ENCODE measurements around the gene BPGM.

Gene BPGM

GRCh38 chr7:134616611-134617010 lies 30.0 kb upstream of the BPGM start:
- Histone ChIP-seq H4K8ac (ENCODE audit: low read depth, low read length) (no peak overlapping the region), H2BK5ac (ENCODE audit: low read length) (no peak overlapping the region), H2AK5ac (ENCODE audit: low read depth, low read length) (no peak overlapping the region), H2BK12ac (ENCODE audit: low read length) (no peak overlapping the region), H4K91ac (ENCODE audit: low read depth, low read length, poor library complexity) (no peak overlapping the region), H3K9me3 (replicated peaks in 1 of 2; ENCODE audit: control insufficient read depth in 2 of 2, insufficient read depth in 1 of 2, low read depth in 1 of 2, low read length in 2 of 2) (no peaks in the 10 kb centered on the region), H3K9ac (ENCODE audit: low read depth, low read length, poor library complexity) (no peak overlapping the region), H3K27ac (replicated peaks; ENCODE audit: low read length) (no peak overlapping the region), H2BK15ac (ENCODE audit: low read length) (no peak overlapping the region), H3K4me1 (ENCODE audit: control insufficient read depth in 2 of 2, insufficient read depth in 1 of 2, low read depth in 1 of 2, low read length in 2 of 2) (no peaks in the 10 kb centered on the region), H3K4me3 (ENCODE audit: low read length in 2 of 2) (no peak overlapping the region), H3K18ac (ENCODE audit: low read length) (no peak overlapping the region), H2AFZ (ENCODE audit: low read length) (no peak overlapping the region), H3K79me1 (ENCODE audit: low read depth, low read length) (no peaks in the 10 kb centered on the region), H3K36me3 (replicated peaks in 1 of 2; ENCODE audit: control insufficient read depth in 2 of 2, insufficient read depth in 2 of 2, low read length in 2 of 2) (no peaks in the 10 kb centered on the region), H2BK120ac (ENCODE audit: low read depth, low read length) (no peak overlapping the region), H3K4ac (ENCODE audit: low read length) (no peak overlapping the region), H3K4me2 (ENCODE audit: insufficient read depth, low read length, poor library complexity, severe bottlenecking) (no peak overlapping the region), H3K23ac (ENCODE audit: low read depth, low read length, poor library complexity) (no peak overlapping the region), H3K27me3 (ENCODE audit: control insufficient read depth in 3 of 3, insufficient read depth in 3 of 3, low read depth in 1 of 3, low read length in 3 of 3) (peaks cover 0 to 19% (median 0%) of the 10 kb centered on the region in 3 experiments), H3K14ac (ENCODE audit: low read length) (no peak overlapping the region)
- WGBS, 2 donors (ENCODE audit: extremely low coverage in 2 of 2, insufficient read length in 2 of 2, insufficient replicate concordance in 1 of 2) = 100% methylated on average over 1 of the region's 2 CpGs; no CpG with 5 or more reads in 1 of the 2 donors
- no peak for DNase-seq (ENCODE audit: low spot score)

DNA sequence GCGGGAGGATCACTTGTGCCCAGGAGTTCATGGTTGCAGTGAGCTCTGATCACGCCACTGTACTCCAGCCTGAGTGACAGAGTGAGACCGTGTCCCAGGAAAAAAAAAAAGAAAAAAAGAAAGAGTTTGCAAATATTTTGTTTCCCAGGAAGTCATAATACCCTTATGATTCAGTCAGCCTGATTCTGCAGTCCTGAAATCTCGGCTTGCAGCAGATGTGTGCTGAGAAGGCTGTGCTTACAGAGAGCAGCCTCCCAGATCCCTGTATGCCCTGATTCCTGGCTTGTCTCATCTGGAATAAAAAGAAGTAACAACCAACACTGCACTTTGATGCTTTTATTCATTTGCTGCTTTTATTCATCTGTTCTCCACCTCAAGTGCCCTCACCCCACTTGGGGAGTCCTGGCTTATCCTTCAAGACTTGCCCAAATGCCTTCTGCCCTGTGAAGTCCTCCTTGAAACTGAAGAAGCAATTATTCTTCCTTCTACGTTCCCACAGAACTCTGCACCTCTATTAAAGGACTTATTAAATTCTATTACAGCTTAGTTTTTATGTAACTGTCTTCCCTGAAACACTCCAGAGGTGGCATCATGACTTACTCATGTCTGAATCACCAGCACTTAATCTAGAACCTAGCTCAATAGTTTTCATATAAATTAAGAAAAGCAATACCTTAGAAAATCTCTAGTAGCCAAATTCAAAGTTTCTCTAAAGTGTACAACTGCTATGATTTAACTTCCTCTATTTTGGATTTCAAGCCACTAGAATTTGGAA lies 27.7 kb upstream of the BPGM start:
- Histone ChIP-seq H4K91ac (ENCODE audit: low read depth, low read length, poor library complexity) (no peak overlapping the region), H3K9ac (ENCODE audit: low read depth, low read length, poor library complexity) (no peak overlapping the region), H3K36me3 (replicated peaks in 1 of 2; ENCODE audit: control insufficient read depth in 2 of 2, insufficient read depth in 2 of 2, low read length in 2 of 2) (no peaks in the 10 kb centered on the region), H3K79me1 (ENCODE audit: low read depth, low read length) (no peaks in the 10 kb centered on the region), H2AFZ (ENCODE audit: low read length) (no peak overlapping the region), H4K8ac (ENCODE audit: low read depth, low read length) (no peak overlapping the region), H2AK5ac (ENCODE audit: low read depth, low read length) (no peak overlapping the region), H3K4ac (ENCODE audit: low read length) (no peak overlapping the region), H3K4me3 (ENCODE audit: low read length in 2 of 2) (no peak overlapping the region), H2BK15ac (ENCODE audit: low read length) (no peak overlapping the region), H3K4me1 (ENCODE audit: control insufficient read depth in 2 of 2, insufficient read depth in 1 of 2, low read depth in 1 of 2, low read length in 2 of 2) (no peaks in the 10 kb centered on the region), H3K27me3 (ENCODE audit: control insufficient read depth in 3 of 3, insufficient read depth in 3 of 3, low read depth in 1 of 3, low read length in 3 of 3) (peaks cover 0 to 19% (median 0%) of the 10 kb centered on the region in 3 experiments), H3K18ac (ENCODE audit: low read length) (no peak overlapping the region), H3K4me2 (ENCODE audit: insufficient read depth, low read length, poor library complexity, severe bottlenecking) (no peak overlapping the region), H3K14ac (ENCODE audit: low read length) (no peak overlapping the region), H3K23ac (ENCODE audit: low read depth, low read length, poor library complexity) (no peak overlapping the region), H2BK5ac (ENCODE audit: low read length) (no peak overlapping the region), H2BK12ac (ENCODE audit: low read length) (no peak overlapping the region), H3K27ac (replicated peaks; ENCODE audit: low read length) (no peak overlapping the region), H2BK120ac (ENCODE audit: low read depth, low read length) (no peak overlapping the region), H3K9me3 (replicated peaks in 1 of 2; ENCODE audit: control insufficient read depth in 2 of 2, insufficient read depth in 1 of 2, low read depth in 1 of 2, low read length in 2 of 2) (no peaks in the 10 kb centered on the region)
- no peak for DNase-seq (ENCODE audit: low spot score)
- no CpG with 5 or more reads among the region's 5 CpGs for WGBS, 2 donors (ENCODE audit: extremely low coverage in 2 of 2, insufficient read length in 2 of 2, insufficient replicate concordance in 1 of 2)

- Histone ChIP-seq H3K4me2 (ENCODE audit: insufficient read depth, low read length, poor library complexity, severe bottlenecking) (no peak overlapping the region), H3K9ac (ENCODE audit: low read depth, low read length, poor library complexity) (no peak overlapping the region), H3K36me3 (replicated peaks in 1 of 2; ENCODE audit: control insufficient read depth in 2 of 2, insufficient read depth in 2 of 2, low read length in 2 of 2) (no peaks in the 10 kb centered on the region), H2BK12ac (ENCODE audit: low read length) (no peak overlapping the region), H3K23ac (ENCODE audit: low read depth, low read length, poor library complexity) (no peak overlapping the region), H3K27ac (replicated peaks; ENCODE audit: low read length) (no peak overlapping the region), H3K4me3 (ENCODE audit: low read length in 2 of 2) (no peak overlapping the region), H2AFZ (ENCODE audit: low read length) (no peak overlapping the region), H3K27me3 (ENCODE audit: control insufficient read depth in 3 of 3, insufficient read depth in 3 of 3, low read depth in 1 of 3, low read length in 3 of 3) (peaks cover 0 to 19% (median 0%) of the 10 kb centered on the region in 3 experiments), H3K9me3 (replicated peaks in 1 of 2; ENCODE audit: control insufficient read depth in 2 of 2, insufficient read depth in 1 of 2, low read depth in 1 of 2, low read length in 2 of 2) (no peaks in the 10 kb centered on the region), H3K4ac (ENCODE audit: low read length) (no peak overlapping the region), H2AK5ac (ENCODE audit: low read depth, low read length) (no peak overlapping the region), H3K79me1 (ENCODE audit: low read depth, low read length) (no peaks in the 10 kb centered on the region), H4K8ac (ENCODE audit: low read depth, low read length) (no peak overlapping the region), H2BK5ac (ENCODE audit: low read length) (no peak overlapping the region), H3K14ac (ENCODE audit: low read length) (no peak overlapping the region), H2BK120ac (ENCODE audit: low read depth, low read length) (no peak overlapping the region), H3K18ac (ENCODE audit: low read length) (no peak overlapping the region), H3K4me1 (ENCODE audit: control insufficient read depth in 2 of 2, insufficient read depth in 1 of 2, low read depth in 1 of 2, low read length in 2 of 2) (no peaks in the 10 kb centered on the region), H4K91ac (ENCODE audit: low read depth, low read length, poor library complexity) (no peak overlapping the region), H2BK15ac (ENCODE audit: low read length) (no peak overlapping the region)
- no CpG with 5 or more reads among the region's 2 CpGs for WGBS, 2 donors (ENCODE audit: extremely low coverage in 2 of 2, insufficient read length in 2 of 2, insufficient replicate concordance in 1 of 2)
- DNase-seq (ENCODE audit: low spot score) = no peak
These were observed 26.9 kb upstream of the BPGM start for GRCh38 chr7:134619627-134620331.

GRCh38 chr7:134622303-134622995 lies 24.2 kb upstream of the BPGM start:
- no peak overlapping the region for H2AK5ac ChIP-seq (ENCODE audit: low read depth, low read length)
- no peaks in the 10 kb centered on the region for H3K9me3 ChIP-seq (replicated peaks in 1 of 2; ENCODE audit: control insufficient read depth in 2 of 2, insufficient read depth in 1 of 2, low read depth in 1 of 2, low read length in 2 of 2)
- H3K4me1 ChIP-seq (ENCODE audit: control insufficient read depth in 2 of 2, insufficient read depth in 1 of 2, low read depth in 1 of 2, low read length in 2 of 2) = no peaks in the 10 kb centered on the region
- no peak overlapping the region for H3K9ac ChIP-seq (ENCODE audit: low read depth, low read length, poor library complexity)
- H3K27me3 ChIP-seq (ENCODE audit: control insufficient read depth in 3 of 3, insufficient read depth in 3 of 3, low read depth in 1 of 3, low read length in 3 of 3) = peaks cover 0 to 30% (median 0%) of the 10 kb centered on the region in 3 experiments
- no peak overlapping the region for H2BK5ac ChIP-seq (ENCODE audit: low read length)
- no peak overlapping the region for H2AFZ ChIP-seq (ENCODE audit: low read length)
- DNase-seq (ENCODE audit: low spot score) = no peak
- H3K4me2 ChIP-seq (ENCODE audit: insufficient read depth, low read length, poor library complexity, severe bottlenecking) = no peak overlapping the region
- no peaks in the 10 kb centered on the region for H3K36me3 ChIP-seq (replicated peaks in 1 of 2; ENCODE audit: control insufficient read depth in 2 of 2, insufficient read depth in 2 of 2, low read length in 2 of 2)
- H3K14ac ChIP-seq (ENCODE audit: low read length) = no peak overlapping the region
- no peak overlapping the region for H3K27ac ChIP-seq (replicated peaks; ENCODE audit: low read length)
- no peaks in the 10 kb centered on the region for H3K79me1 ChIP-seq (ENCODE audit: low read depth, low read length)
- no CpG with 5 or more reads among the region's 7 CpGs for WGBS, 2 donors (ENCODE audit: extremely low coverage in 2 of 2, insufficient read length in 2 of 2, insufficient replicate concordance in 1 of 2)
- no peak overlapping the region for H3K18ac ChIP-seq (ENCODE audit: low read length)
- no peak overlapping the region for H4K8ac ChIP-seq (ENCODE audit: low read depth, low read length)
- H3K4ac ChIP-seq (ENCODE audit: low read length) = no peak overlapping the region
- no peak overlapping the region for H4K91ac ChIP-seq (ENCODE audit: low read depth, low read length, poor library complexity)
- no peak overlapping the region for H3K4me3 ChIP-seq (ENCODE audit: low read length in 2 of 2)
- H2BK12ac ChIP-seq (ENCODE audit: low read length) = no peak overlapping the region
- H3K23ac ChIP-seq (ENCODE audit: low read depth, low read length, poor library complexity) = no peak overlapping the region
- H2BK120ac ChIP-seq (ENCODE audit: low read depth, low read length) = no peak overlapping the region
- no peak overlapping the region for H2BK15ac ChIP-seq (ENCODE audit: low read length)

Data from neuronal stem cell (in vitro differentiated cells).